HepG2 (cell line): ENCODE results near the gene TBC1D2B. TPM values are rescaled to one million over a fixed set of nuclear protein-coding genes. Genes with fewer than 3 reads are reported as not detected.

Experiments
- DZIP1 ChIP-seq: sonication (generic); formaldehyde crosslinking; IDR thresholded peaks from 2 replicates; pipeline ENCODE4 v1.5.0; 2020; ENCODE audit warnings: mild to moderate bottlenecking, missing genetic modification reagents
- HES4 ChIP-seq: sonication (generic); formaldehyde crosslinking; IDR thresholded peaks from 2 replicates; pipeline ENCODE4 v1.9.0; 2021; ENCODE audit warnings: mild to moderate bottlenecking, missing genetic modification reagents, borderline replicate concordance
- HOXA3 ChIP-seq: sonication (generic); formaldehyde crosslinking; IDR thresholded peaks from 2 replicates; pipeline ENCODE4 v1.5.0; 2020; ENCODE audit warnings: missing genetic modification reagents
- IKZF4 ChIP-seq: sonication (generic); formaldehyde crosslinking; IDR thresholded peaks from 2 replicates; pipeline ENCODE4 v1.5.1; 2020; ENCODE audit warnings: borderline replicate concordance, mild to moderate bottlenecking, low read depth, missing genetic modification reagents; ENCODE audit errors: not compliant biosample characterization
- PHB2 ChIP-seq: fragments of 450-650 bp; IDR thresholded peaks from 2 replicates; pipeline ENCODE4 v1.6.1; 2018; ENCODE audit not compliant: partially characterized antibody
- PHF20 ChIP-seq: sonication (generic); formaldehyde crosslinking; IDR thresholded peaks from 2 replicates; pipeline ENCODE4 v1.5.0; 2020; ENCODE audit warnings: mild to moderate bottlenecking, missing genetic modification reagents
- PTBP1 ChIP-seq: fragments of 200-400 bp; formaldehyde crosslinking; IDR thresholded peaks from 2 replicates; pipeline ENCODE4 v1.6.1; 2018; ENCODE audit warnings: low read length, low read depth; ENCODE audit not compliant: poor library complexity, severe bottlenecking
- SIN3A ChIP-seq: IDR thresholded peaks from 2 replicates; pipeline ENCODE4 v1.6.1; 2011; ENCODE audit warnings: low read depth, mild to moderate bottlenecking, control low read depth, low read length, borderline replicate concordance
- SRSF1 ChIP-seq: fragments of 200-400 bp; formaldehyde crosslinking; optimal IDR thresholded peaks from 2 replicates; pipeline ENCODE3; 2017; ENCODE audit warnings: mild to moderate bottlenecking, low read depth, low read length, moderate library complexity
- TIGD3 ChIP-seq: sonication (generic); formaldehyde crosslinking; IDR thresholded peaks from 2 replicates; pipeline ENCODE4 v1.5.1; 2020; ENCODE audit warnings: mild to moderate bottlenecking, missing genetic modification reagents, borderline replicate concordance
- ZNF292 ChIP-seq: sonication (generic); formaldehyde crosslinking; IDR thresholded peaks from 2 replicates; pipeline ENCODE4 v1.8.1; 2022; ENCODE audit warnings: mild to moderate bottlenecking, low read depth, missing genetic modification reagents, borderline replicate concordance
- ZNF484 ChIP-seq: sonication (generic); formaldehyde crosslinking; IDR thresholded peaks from 2 replicates; pipeline ENCODE4 v1.5.1; 2020; ENCODE audit warnings: mild to moderate bottlenecking, low read depth, missing genetic modification reagents, borderline replicate concordance
- ZSCAN12 ChIP-seq: sonication (generic); formaldehyde crosslinking; IDR thresholded peaks from 2 replicates; pipeline ENCODE4 v1.9.0; 2021; ENCODE audit warnings: mild to moderate bottlenecking, missing genetic modification reagents
- polyA plus RNA-seq, 8 experiments: library from polyadenylated mRNA; depleted of rRNA in 3 of 8; stranded (reverse) in 7 of 8; unstranded in 1 of 8; fragments of >200 nt; fragmentation: Illumina TruSeq in 4 of 8; extraction: Trizol in 4 of 8; gene quantifications; 2 replicates each; pipeline versions ENCODE4 v1.2.1 to v1.2.3, GENCODE V29; 2011 to 2016; ENCODE audit warnings: low read depth in 4 of 8, missing spikeins in 1 of 8, mixed read lengths in 1 of 8; ENCODE audit not compliant: insufficient read depth in 1 of 8
- total RNA-seq, 5 experiments: library from RNA; depleted of rRNA; stranded (reverse); fragments of >200 nt; fragmentation: Illumina TruSeq; extraction: Trizol; gene quantifications; 2 replicates each; pipeline ENCODE4 v1.2.3, GENCODE V29; 2016; ENCODE audit warnings: low read depth in 1 of 5
- TF ChIP-seq, protein P1 (sequence below): sonication (generic); formaldehyde crosslinking; IDR thresholded peaks from 2 replicates; pipeline ENCODE4 v1.4.0; 2020; ENCODE audit warnings: missing genetic modification reagents, mild to moderate bottlenecking, borderline replicate concordance
- TF ChIP-seq, protein P2 (sequence below): sonication (generic); formaldehyde crosslinking; IDR thresholded peaks from 2 replicates; pipeline ENCODE4 v1.4.0; 2020; ENCODE audit warnings: missing genetic modification reagents, mild to moderate bottlenecking, borderline replicate concordance
- TF ChIP-seq, protein P3 (sequence below): sonication (generic); formaldehyde crosslinking; IDR thresholded peaks from 2 replicates; pipeline ENCODE4 v1.4.0; 2020; ENCODE audit warnings: mild to moderate bottlenecking, low read depth, missing genetic modification reagents

Gene TBC1D2B
- total and polyA plus RNA-seq, 2 of the 13 experiments (the other 11 are each of a cell fraction or from before 2014, with no cell fraction given): 10.1 to 14.4 TPM

DNA sequence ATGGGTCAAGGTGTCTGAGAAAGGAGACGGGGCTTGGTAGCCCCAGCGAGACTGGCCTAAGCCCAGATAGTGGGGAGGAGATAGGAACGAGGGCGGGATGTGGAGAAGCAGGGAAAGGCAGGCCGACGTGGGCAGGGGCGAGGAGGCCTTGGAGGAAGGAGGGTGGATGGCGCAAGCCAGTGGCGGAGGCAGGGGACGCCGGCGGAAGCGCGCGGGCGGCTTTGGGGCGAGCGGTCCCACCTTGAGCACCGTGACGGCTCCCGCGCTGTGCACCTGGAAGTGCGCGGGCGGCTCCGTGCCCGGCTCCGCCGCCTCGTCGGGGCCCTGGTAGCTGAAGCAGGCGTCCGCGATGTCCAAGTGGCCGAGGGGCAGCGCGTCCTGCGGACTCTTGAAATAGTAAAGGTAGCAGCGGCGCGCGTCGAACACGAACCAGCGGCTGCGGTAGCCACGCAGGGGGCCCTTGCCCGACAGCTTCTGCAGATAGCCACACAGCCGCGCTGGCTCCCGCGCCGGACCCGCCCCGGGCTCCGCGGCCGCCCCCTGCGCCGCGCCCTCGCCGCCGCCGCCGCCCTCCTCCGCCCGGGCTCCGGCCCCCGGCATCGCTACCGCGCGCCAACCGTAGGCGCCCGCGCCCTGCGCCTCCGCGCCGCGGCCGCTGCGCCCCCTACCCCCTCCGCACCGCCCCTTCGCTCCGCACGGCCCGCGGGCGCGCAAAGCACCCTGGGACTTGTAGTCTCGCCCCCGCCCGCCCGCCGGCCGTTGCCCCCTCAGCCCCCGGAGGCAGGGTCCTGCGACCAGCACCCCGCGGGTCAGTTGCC is at the start of gene TBC1D2B (continued):
- TF ChIP-seq ZSCAN12 (CRISPR knock-in tag): no peak
- TF ChIP-seq PHF20 (CRISPR knock-in tag): no peak
- TF ChIP-seq DZIP1: 0 out of 2 replicates have a peak, but pooled peaks have one; percentile 75
- no peak for TF ChIP-seq ZNF292 (CRISPR knock-in tag)
- no peak; the same call in 1 of the 2 replicates for TF ChIP-seq HES4
- TF ChIP-seq, protein P1, sequence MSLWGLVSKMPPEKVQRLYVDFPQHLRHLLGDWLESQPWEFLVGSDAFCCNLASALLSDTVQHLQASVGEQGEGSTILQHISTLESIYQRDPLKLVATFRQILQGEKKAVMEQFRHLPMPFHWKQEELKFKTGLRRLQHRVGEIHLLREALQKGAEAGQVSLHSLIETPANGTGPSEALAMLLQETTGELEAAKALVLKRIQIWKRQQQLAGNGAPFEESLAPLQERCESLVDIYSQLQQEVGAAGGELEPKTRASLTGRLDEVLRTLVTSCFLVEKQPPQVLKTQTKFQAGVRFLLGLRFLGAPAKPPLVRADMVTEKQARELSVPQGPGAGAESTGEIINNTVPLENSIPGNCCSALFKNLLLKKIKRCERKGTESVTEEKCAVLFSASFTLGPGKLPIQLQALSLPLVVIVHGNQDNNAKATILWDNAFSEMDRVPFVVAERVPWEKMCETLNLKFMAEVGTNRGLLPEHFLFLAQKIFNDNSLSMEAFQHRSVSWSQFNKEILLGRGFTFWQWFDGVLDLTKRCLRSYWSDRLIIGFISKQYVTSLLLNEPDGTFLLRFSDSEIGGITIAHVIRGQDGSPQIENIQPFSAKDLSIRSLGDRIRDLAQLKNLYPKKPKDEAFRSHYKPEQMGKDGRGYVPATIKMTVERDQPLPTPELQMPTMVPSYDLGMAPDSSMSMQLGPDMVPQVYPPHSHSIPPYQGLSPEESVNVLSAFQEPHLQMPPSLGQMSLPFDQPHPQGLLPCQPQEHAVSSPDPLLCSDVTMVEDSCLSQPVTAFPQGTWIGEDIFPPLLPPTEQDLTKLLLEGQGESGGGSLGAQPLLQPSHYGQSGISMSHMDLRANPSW (CRISPR knock-in tag): no peak
- TF ChIP-seq TIGD3 (CRISPR knock-in tag): no peak
- no peak for TF ChIP-seq PHB2
- no peak for TF ChIP-seq SIN3A
- TF ChIP-seq HOXA3 (CRISPR knock-in tag): peak; percentile 37; the same call in 1 of the 2 replicates
- TF ChIP-seq ZNF484 (CRISPR knock-in tag): no peak
- TF ChIP-seq IKZF4 (CRISPR knock-in tag): no peak
- no peak for TF ChIP-seq PTBP1
- TF ChIP-seq, protein P2, sequence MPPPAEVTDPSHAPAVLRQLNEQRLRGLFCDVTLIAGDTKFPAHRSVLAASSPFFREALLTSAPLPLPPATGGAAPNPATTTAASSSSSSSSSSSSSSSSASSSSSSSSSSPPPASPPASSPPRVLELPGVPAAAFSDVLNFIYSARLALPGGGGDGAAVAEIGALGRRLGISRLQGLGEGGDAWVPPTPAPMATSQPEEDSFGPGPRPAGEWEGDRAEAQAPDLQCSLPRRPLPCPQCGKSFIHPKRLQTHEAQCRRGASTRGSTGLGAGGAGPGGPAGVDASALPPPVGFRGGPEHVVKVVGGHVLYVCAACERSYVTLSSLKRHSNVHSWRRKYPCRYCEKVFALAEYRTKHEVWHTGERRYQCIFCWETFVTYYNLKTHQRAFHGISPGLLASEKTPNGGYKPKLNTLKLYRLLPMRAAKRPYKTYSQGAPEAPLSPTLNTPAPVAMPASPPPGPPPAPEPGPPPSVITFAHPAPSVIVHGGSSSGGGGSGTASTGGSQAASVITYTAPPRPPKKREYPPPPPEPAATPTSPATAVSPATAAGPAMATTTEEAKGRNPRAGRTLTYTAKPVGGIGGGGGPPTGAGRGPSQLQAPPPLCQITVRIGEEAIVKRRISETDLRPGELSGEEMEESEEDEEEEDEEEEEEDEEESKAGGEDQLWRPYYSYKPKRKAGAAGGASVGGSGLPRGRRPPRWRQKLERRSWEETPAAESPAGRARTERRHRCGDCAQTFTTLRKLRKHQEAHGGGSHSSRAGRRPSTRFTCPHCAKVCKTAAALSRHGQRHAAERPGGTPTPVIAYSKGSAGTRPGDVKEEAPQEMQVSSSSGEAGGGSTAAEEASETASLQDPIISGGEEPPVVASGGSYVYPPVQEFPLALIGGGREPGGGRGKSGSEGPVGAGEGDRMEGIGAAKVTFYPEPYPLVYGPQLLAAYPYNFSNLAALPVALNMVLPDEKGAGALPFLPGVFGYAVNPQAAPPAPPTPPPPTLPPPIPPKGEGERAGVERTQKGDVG: no peak
- TF ChIP-seq SRSF1: peak; percentile 15
- TF ChIP-seq, protein P3, sequence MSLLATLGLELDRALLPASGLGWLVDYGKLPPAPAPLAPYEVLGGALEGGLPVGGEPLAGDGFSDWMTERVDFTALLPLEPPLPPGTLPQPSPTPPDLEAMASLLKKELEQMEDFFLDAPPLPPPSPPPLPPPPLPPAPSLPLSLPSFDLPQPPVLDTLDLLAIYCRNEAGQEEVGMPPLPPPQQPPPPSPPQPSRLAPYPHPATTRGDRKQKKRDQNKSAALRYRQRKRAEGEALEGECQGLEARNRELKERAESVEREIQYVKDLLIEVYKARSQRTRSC (CRISPR knock-in tag): no peak
